ENCODE measurements around the gene TMTC2. TPM values are rescaled to one million over a fixed set of nuclear protein-coding genes. Genes with fewer than 3 reads are reported as not detected.

Gene TMTC2
- polyA plus RNA-seq, 1 donor from 2014 or later: 20.6 TPM

DNA sequence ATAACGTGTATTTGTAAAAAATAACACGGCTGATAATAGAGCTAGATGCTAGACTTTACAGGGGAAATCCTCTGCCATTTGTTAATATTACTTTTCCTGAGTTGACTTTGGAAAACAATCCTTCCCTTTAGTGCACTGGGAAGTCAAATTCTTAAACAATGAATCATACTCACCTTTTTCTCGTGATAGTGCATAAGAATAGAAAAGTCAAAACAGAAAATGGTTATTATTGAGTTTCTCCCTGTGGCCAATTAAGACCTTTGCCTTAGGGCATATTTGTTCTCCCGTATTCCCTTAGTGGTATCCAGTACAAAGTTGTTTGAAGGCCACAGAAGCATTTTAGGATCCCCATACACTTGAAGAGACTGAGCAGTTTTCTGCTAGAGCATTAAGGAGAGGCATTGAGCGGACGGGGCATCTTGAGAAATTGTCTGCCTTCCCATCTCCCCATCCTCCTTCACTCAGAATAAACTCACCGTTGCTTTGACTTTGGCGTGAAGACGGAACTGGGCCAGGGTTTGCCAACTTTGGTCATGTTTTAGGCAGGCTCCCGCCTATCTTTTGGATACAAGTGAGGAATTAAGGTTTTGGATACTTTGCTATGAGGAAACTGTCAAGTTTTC lies 171.3 kb downstream of the TMTC2 start:
- Histone ChIP-seq H3K4me2 (ENCODE audit: low read length) (no peak overlapping the region), H3K27me3 (ENCODE audit: insufficient read depth, low read depth, low read length) (no peaks in the 10 kb centered on the region), H3K79me2 (replicated peaks; ENCODE audit: insufficient read depth, low read length) (no peaks in the 10 kb centered on the region), H3K36me3 (ENCODE audit: insufficient read depth, low read length) (no peaks in the 10 kb centered on the region), H3K27ac (ENCODE audit: low read length) (no peak overlapping the region), H3K9ac (ENCODE audit: low read length) (no peak overlapping the region), H3K4me3 (ENCODE audit: low read length) (no peak overlapping the region), H3F3A (ENCODE audit: insufficient read depth, low read length, poor library complexity, severe bottlenecking) (no peaks in the 10 kb centered on the region), H3K9me3 (ENCODE audit: low read length) (no peaks in the 10 kb centered on the region), H4K20me1 (ENCODE audit: insufficient read depth) (no peaks in the 10 kb centered on the region), H2AFZ (ENCODE audit: low read depth, low read length) (no peak overlapping the region), H3K9me2 (ENCODE audit: insufficient read depth, low read length) (no peaks in the 10 kb centered on the region)
- TF ChIP-seq RAD21 (conservative IDR thresholded peaks at IDR 0.05): no peak
- TF ChIP-seq CTCF (IDR thresholded peaks at IDR 0.05; ENCODE audit: poor library complexity, severe bottlenecking): no peak
- TF ChIP-seq SMC3 (conservative IDR thresholded peaks at IDR 0.05; ENCODE audit: poor library complexity): no peak
- TF ChIP-seq MXI1 (conservative IDR thresholded peaks at IDR 0.05; ENCODE audit: poor library complexity, severe bottlenecking): no peak
- TF ChIP-seq TAF1 (IDR thresholded peaks at IDR 0.05; ENCODE audit: low read depth): no peak

- H3F3A ChIP-seq (ENCODE audit: insufficient read depth, low read length, poor library complexity, severe bottlenecking): no peaks in the 10 kb centered on the region
- no peaks in the 10 kb centered on the region for H3K9me2 ChIP-seq (ENCODE audit: insufficient read depth, low read length)
- H3K9me3 ChIP-seq (ENCODE audit: low read length): no peaks in the 10 kb centered on the region
- TF ChIP-seq MXI1 (conservative IDR thresholded peaks at IDR 0.05; ENCODE audit: poor library complexity, severe bottlenecking): no peak
- TF ChIP-seq RAD21 (conservative IDR thresholded peaks at IDR 0.05): no peak
- TF ChIP-seq POLR2AphosphoS5 (IDR thresholded peaks at IDR 0.05): no peak
- TF ChIP-seq EP300 (conservative IDR thresholded peaks at IDR 0.05; ENCODE audit: poor library complexity, severe bottlenecking): no peak
- TF ChIP-seq SMC3 (conservative IDR thresholded peaks at IDR 0.05; ENCODE audit: poor library complexity): no peak
- no peak for TF ChIP-seq TAF1 (IDR thresholded peaks at IDR 0.05; ENCODE audit: low read depth)
- H2AFZ ChIP-seq (ENCODE audit: low read depth, low read length): no peak overlapping the region
- no peak overlapping the region for H3K9ac ChIP-seq (ENCODE audit: low read length)
- H3K4me3 ChIP-seq (ENCODE audit: low read length): no peak overlapping the region
- H3K27ac ChIP-seq (ENCODE audit: low read length): no peak overlapping the region
- H3K79me2 ChIP-seq (replicated peaks; ENCODE audit: insufficient read depth, low read length): no peaks in the 10 kb centered on the region
- no peaks in the 10 kb centered on the region for H3K36me3 ChIP-seq (ENCODE audit: insufficient read depth, low read length)
- no peaks in the 10 kb centered on the region for H4K20me1 ChIP-seq (ENCODE audit: insufficient read depth)
- no peak overlapping the region for H3K4me2 ChIP-seq (ENCODE audit: low read length)
- H3K27me3 ChIP-seq (ENCODE audit: insufficient read depth, low read depth, low read length): no peaks in the 10 kb centered on the region
Measured at GRCh38 chr12:82858534-82858917, 171.8 kb downstream of the TMTC2 start.

GRCh38 chr12:82862069-82862841 lies 175.5 kb downstream of the TMTC2 start:
- Histone ChIP-seq H3K9me2 (ENCODE audit: insufficient read depth, low read length) (no peaks in the 10 kb centered on the region), H3K4me2 (ENCODE audit: low read length) (no peak overlapping the region), H3K36me3 (ENCODE audit: insufficient read depth, low read length) (no peaks in the 10 kb centered on the region), H3K27ac (ENCODE audit: low read length) (no peak overlapping the region), H4K20me1 (ENCODE audit: insufficient read depth) (no peaks in the 10 kb centered on the region), H3K9ac (ENCODE audit: low read length) (no peak overlapping the region), H2AFZ (ENCODE audit: low read depth, low read length) (no peak overlapping the region), H3F3A (ENCODE audit: insufficient read depth, low read length, poor library complexity, severe bottlenecking) (no peaks in the 10 kb centered on the region), H3K79me2 (replicated peaks; ENCODE audit: insufficient read depth, low read length) (no peaks in the 10 kb centered on the region), H3K9me3 (ENCODE audit: low read length) (no peaks in the 10 kb centered on the region), H3K4me3 (ENCODE audit: low read length) (no peak overlapping the region), H3K27me3 (ENCODE audit: insufficient read depth, low read depth, low read length) (no peaks in the 10 kb centered on the region)
- TF ChIP-seq RAD21 (conservative IDR thresholded peaks at IDR 0.05): no peak
- TF ChIP-seq POLR2AphosphoS5 (IDR thresholded peaks at IDR 0.05): no peak
- TF ChIP-seq MXI1 (conservative IDR thresholded peaks at IDR 0.05; ENCODE audit: poor library complexity, severe bottlenecking): no peak
- TF ChIP-seq SMC3 (conservative IDR thresholded peaks at IDR 0.05; ENCODE audit: poor library complexity): no peak
- TF ChIP-seq TAF1 (IDR thresholded peaks at IDR 0.05; ENCODE audit: low read depth): no peak
